IMR-90 (cell line): ENCODE data around the gene CHAF1B. TPM values are rescaled to one million over a fixed set of nuclear protein-coding genes. Genes with fewer than 3 reads are reported as not detected.

Experiments used
- ATAC-seq: fragments of 200-7000 bp; cut with Tn5 transposase; 2 replicates; pipeline ENCODE4 v1.9.1; 2020; ENCODE audit warnings: low read depth, mild to moderate bottlenecking, moderate library complexity
- BruUV-seq: library from RNA; stranded (reverse); fragments of 400-500 nt; replicated peaks from 2 replicates; lab custom pipeline; 2021; lab: Mats Ljungman, UMichigan
- CTCF ChIA-PET: fragments of 300-600 bp; formaldehyde crosslinking; extraction: SDS; loops from one replicate; lab custom pipeline; 2021; ENCODE audit warnings: antibody characterized with exemption; lab: Yijun Ruan, JAX
- POLR2A ChIA-PET: fragments of 300-600 bp; sonication (Branson Sonifier 250); formaldehyde crosslinking; loops from one replicate; lab custom pipeline; 2022; ENCODE audit warnings: antibody characterized with exemption; ENCODE audit not compliant: unreplicated experiment; lab: Charles Lee
- DNase-seq: peaks from one replicate; pipeline ENCODE4 v3.0.0; 2013
- H2AFZ ChIP-seq: replicated peaks from 2 replicates; pipeline ENCODE3; 2013; ENCODE audit warnings: low read length, mild to moderate bottlenecking; ENCODE audit not compliant: poor library complexity
- H2AK5ac ChIP-seq: 2 replicates; pipeline ENCODE4 v1.6.1; 2013; ENCODE audit warnings: low read depth, low read length, inconsistent platforms
- H2AK9ac ChIP-seq: replicated peaks from 2 replicates; pipeline ENCODE3; 2013; ENCODE audit warnings: mild to moderate bottlenecking, low read depth, low read length, moderate library complexity; ENCODE audit not compliant: poor library complexity
- H2BK120ac ChIP-seq: 2 replicates; pipeline ENCODE4 v1.6.1; 2013; ENCODE audit warnings: low read depth, low read length, inconsistent platforms
- H2BK15ac ChIP-seq: 3 replicates; pipeline ENCODE4 v1.6.1; 2013; ENCODE audit warnings: low read depth, low read length, inconsistent platforms
- H2BK20ac ChIP-seq: 2 replicates; pipeline ENCODE4 v1.6.1; 2013; ENCODE audit warnings: low read depth, mild to moderate bottlenecking, inconsistent platforms, low read length, moderate library complexity
- H2BK5ac ChIP-seq: 2 replicates; pipeline ENCODE4 v1.6.1; 2013; ENCODE audit warnings: mild to moderate bottlenecking, low read depth, low read length, inconsistent platforms; ENCODE audit not compliant: poor library complexity, severe bottlenecking
- H3K14ac ChIP-seq: replicated peaks from 2 replicates; pipeline ENCODE4 v1.6.1; 2013; ENCODE audit warnings: low read depth, low read length, inconsistent platforms
- H3K18ac ChIP-seq: 2 replicates; pipeline ENCODE4 v1.6.1; 2013; ENCODE audit warnings: low read depth, low read length, control low read depth
- H3K23ac ChIP-seq: 2 replicates; pipeline ENCODE4 v1.6.1; 2013; ENCODE audit warnings: low read depth, low read length, inconsistent platforms
- H3K27ac ChIP-seq: 2 replicates; pipeline ENCODE4 v1.5.1; 2013; ENCODE audit warnings: mild to moderate bottlenecking, control low read depth, low read length; ENCODE audit not compliant: insufficient read depth
- H3K27me3 ChIP-seq: 2 replicates; pipeline ENCODE4 v1.6.1; 2013; ENCODE audit warnings: low read length; ENCODE audit not compliant: control insufficient read depth, insufficient read depth
- H3K36me3 ChIP-seq: 2 replicates; pipeline ENCODE4 v1.6.1; 2013; ENCODE audit warnings: low read length, mixed read lengths; ENCODE audit not compliant: control insufficient read depth, insufficient read depth
- H3K4ac ChIP-seq: 2 replicates; pipeline ENCODE4 v1.6.1; 2013; ENCODE audit warnings: low read depth, low read length, inconsistent platforms
- H3K4me1 ChIP-seq: 2 replicates; pipeline ENCODE4 v1.6.1; 2013; ENCODE audit warnings: low read length, mixed read lengths; ENCODE audit not compliant: control insufficient read depth, insufficient read depth
- H3K4me2 ChIP-seq: 2 replicates; pipeline ENCODE4 v1.6.1; 2013; ENCODE audit warnings: low read depth, mild to moderate bottlenecking, control low read depth, low read length, moderate library complexity
- H3K4me3 ChIP-seq: 2 replicates; pipeline ENCODE4 v1.5.1; 2013; ENCODE audit warnings: low read depth, mild to moderate bottlenecking, control low read depth, low read length, moderate library complexity; ENCODE audit not compliant: insufficient read depth
- H3K56ac ChIP-seq: 2 replicates; pipeline ENCODE4 v1.6.1; 2013; ENCODE audit warnings: low read length, inconsistent platforms; ENCODE audit not compliant: insufficient read depth; ENCODE audit errors: extremely low read depth
- H3K79me1 ChIP-seq, 2 experiments: 2 replicates each; pipeline ENCODE4 v1.6.1; 2013; ENCODE audit warnings: low read length in 2 of 2, inconsistent platforms in 1 of 2, low read depth in 1 of 2
- H3K9ac ChIP-seq: 2 replicates; pipeline ENCODE4 v1.6.1; 2013; ENCODE audit warnings: low read depth, low read length, control low read depth
- H3K9me1 ChIP-seq: 2 replicates; pipeline ENCODE4 v1.6.1; 2013; ENCODE audit warnings: low read length, inconsistent platforms; ENCODE audit not compliant: insufficient read depth
- H3K9me3 ChIP-seq: 2 replicates; pipeline ENCODE4 v1.6.1; 2013; ENCODE audit warnings: low read length; ENCODE audit not compliant: control insufficient read depth, insufficient read depth
- H4K20me1 ChIP-seq: 2 replicates; pipeline ENCODE4 v1.6.1; 2013; ENCODE audit warnings: low read length, inconsistent platforms; ENCODE audit not compliant: insufficient read depth
- H4K5ac ChIP-seq: 2 replicates; pipeline ENCODE4 v1.6.1; 2013; ENCODE audit warnings: mild to moderate bottlenecking, low read depth, low read length, control low read depth
- H4K8ac ChIP-seq, 2 experiments: 2 replicates each; pipeline ENCODE4 v1.6.1; 2013; ENCODE audit warnings: low read depth in 2 of 2, low read length in 2 of 2, control low read depth in 1 of 2, inconsistent platforms in 1 of 2
- H4K91ac ChIP-seq: 2 replicates; pipeline ENCODE4 v1.6.1; 2013; ENCODE audit warnings: low read depth, low read length, inconsistent platforms; ENCODE audit not compliant: insufficient read depth
- BHLHE40 ChIP-seq: fragments of 150-350 bp; IDR thresholded peaks from 2 replicates; pipeline ENCODE4 v1.6.1; 2016; ENCODE audit warnings: mild to moderate bottlenecking, low read depth, low read length
- CEBPB ChIP-seq: IDR thresholded peaks from 2 replicates; pipeline ENCODE4 v1.6.1; 2012; ENCODE audit warnings: low read depth, low read length, improper control_type of control experiment
- CHD1 ChIP-seq: IDR thresholded peaks from 2 replicates; pipeline ENCODE4 v1.6.1; 2012; ENCODE audit warnings: low read depth, low read length, improper control_type of control experiment
- FOS ChIP-seq: fragments of 150-350 bp; IDR thresholded peaks from 2 replicates; pipeline ENCODE4 v1.6.1; 2016; ENCODE audit warnings: low read depth, low read length
- MAFK ChIP-seq: IDR thresholded peaks from 2 replicates; pipeline ENCODE4 v1.6.1; 2012; ENCODE audit warnings: low read depth, low read length, improper control_type of control experiment
- MAZ ChIP-seq: IDR thresholded peaks from 2 replicates; pipeline ENCODE4 v1.6.1; 2012; ENCODE audit warnings: low read depth, mild to moderate bottlenecking, low read length, improper control_type of control experiment, moderate library complexity, borderline replicate concordance
- MXI1 ChIP-seq: IDR thresholded peaks from 2 replicates; pipeline ENCODE4 v1.6.1; 2012; ENCODE audit warnings: low read depth, mild to moderate bottlenecking, low read length, moderate library complexity, borderline replicate concordance
- NFE2L2 ChIP-seq: fragments of 150-350 bp; IDR thresholded peaks from 2 replicates; pipeline ENCODE4 v1.6.1; 2016; ENCODE audit warnings: low read depth, mild to moderate bottlenecking, low read length
- POLR2A ChIP-seq: IDR thresholded peaks from 2 replicates; pipeline ENCODE4 v1.6.1; 2012; ENCODE audit warnings: mild to moderate bottlenecking, low read depth, low read length
- RAD21 ChIP-seq: IDR thresholded peaks from 2 replicates; pipeline ENCODE4 v1.6.1; 2012; ENCODE audit warnings: low read length, improper control_type of control experiment
- RCOR1 ChIP-seq: IDR thresholded peaks from 2 replicates; pipeline ENCODE4 v1.6.1; 2012; ENCODE audit warnings: mild to moderate bottlenecking, low read length, improper control_type of control experiment; ENCODE audit not compliant: insufficient replicate concordance
- RFX5 ChIP-seq: IDR thresholded peaks from 2 replicates; pipeline ENCODE4 v1.8.0; 2012; ENCODE audit warnings: low read depth, mild to moderate bottlenecking, low read length, moderate library complexity
- SMC3 ChIP-seq: fragments of 150-350 bp; IDR thresholded peaks from 2 replicates; pipeline ENCODE4 v1.6.1; 2016; ENCODE audit warnings: low read depth, mild to moderate bottlenecking, antibody characterized with exemption, low read length, moderate library complexity
- WGBS, 2 experiments: methylation state at CpG; one replicate each; pipeline versions ENCODE4 v1.1.5 to v1.1.7; 2013; ENCODE audit warnings: missing lambda C conversion rate in 2 of 2; ENCODE audit not compliant: insufficient read length in 1 of 2; ENCODE audit errors: extremely low coverage in 2 of 2; 5-methylcytosine and 5-hydroxymethylcytosine counted together
- dilution Hi-C: fragments of 300-500 bp; cut with HindIII; formaldehyde crosslinking; loops from one replicate; pipeline ENCODE4 v1.14.3; 2018; ENCODE audit warnings: low sequenced_read_pairs; ENCODE audit not compliant: unreplicated experiment
- in situ Hi-C: fragments of 300-500 bp; cut with MboI; formaldehyde crosslinking; loops from 3 replicates; pipeline ENCODE4 v1.14.3; 2019; ENCODE audit warnings: low sequenced_read_pairs, inconsistent platforms, mixed read lengths
- intact Hi-C: fragments of 100-400 bp; cut with micrococcal nuclease; formaldehyde crosslinking; loops from 2 replicates; pipeline ENCODE4 v1.10.0; 2022
- polyA plus RNA-seq, 3 experiments: library from polyadenylated mRNA; depleted of rRNA; stranded (reverse); fragments of >200 nt; gene quantifications; 2 replicates each; pipeline ENCODE4 v1.2.3, GENCODE V29; 2012; ENCODE audit warnings: low replicate concordance in 1 of 3
- total RNA-seq: library from RNA; depleted of rRNA; stranded (reverse); fragments of >200 nt; gene quantifications from 2 replicates; pipeline ENCODE4 v1.2.3, GENCODE V29; 2012
- TF ChIP-seq, protein P1 (sequence below): fragments of 150-350 bp; IDR thresholded peaks from 2 replicates; pipeline ENCODE4 v1.6.1; 2017; ENCODE audit warnings: mild to moderate bottlenecking, antibody characterized with exemption, low read length, low read depth
- TF ChIP-seq, protein P2 (sequence below): fragments of 150-350 bp; IDR thresholded peaks from 2 replicates; pipeline ENCODE4 v1.6.1; 2016; ENCODE audit warnings: low read depth, mild to moderate bottlenecking, low read length, moderate library complexity, borderline replicate concordance

The CHAF1B gene
- total and polyA plus RNA-seq, 2 of the 4 experiments (the other 2 are of a cell fraction) = 4.5 to 6.4 TPM

DNA sequence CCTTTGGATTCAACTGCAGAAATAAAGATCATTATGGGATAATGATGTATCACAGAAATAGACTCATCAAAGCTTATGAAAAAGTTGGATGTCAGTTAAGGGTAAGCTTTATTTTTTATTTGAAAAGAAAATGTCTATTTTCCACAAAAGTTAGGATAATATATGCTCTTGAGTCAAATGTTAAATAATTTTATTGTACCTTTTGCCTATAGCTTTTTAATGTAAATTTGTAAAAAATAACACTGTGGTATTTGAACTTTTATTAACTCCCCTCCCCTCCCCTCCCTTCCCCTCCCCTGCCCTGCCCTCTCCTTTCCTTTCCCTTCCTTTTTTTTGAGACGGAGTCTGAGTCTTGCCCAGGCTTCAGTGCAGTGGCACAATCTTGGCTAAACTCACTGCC lies 40.3 kb upstream of the CHAF1B start:
- Histone ChIP-seq H2BK15ac (no peak overlapping the region), H3K27ac (no peak overlapping the region), H3K79me1 (peaks cover 21 to 41% of the 10 kb centered on the region in 2 experiments), H3K9me1 (peaks cover 7% of the 10 kb centered on the region; the same call in 1 of the 2 replicates), H4K20me1 (peaks cover 7% of the 10 kb centered on the region; the same call in 1 of the 2 replicates), H3K4me1 (peaks cover 8% of the 10 kb centered on the region), H3K4ac (no peak overlapping the region), H3K9me3 (no peaks in the 10 kb centered on the region), H2AK5ac (no peak overlapping the region), H3K14ac (no peak overlapping the region), H4K91ac (no peak overlapping the region), H3K23ac (no peak overlapping the region), H3K27me3 (no peaks in the 10 kb centered on the region), H2BK120ac (no peak overlapping the region), H3K9ac (no peak overlapping the region), H2AFZ (no peak overlapping the region), H4K8ac (no peak overlapping the region), H2BK5ac (no peak overlapping the region), H4K5ac (no peak overlapping the region), H3K56ac (no peak overlapping the region), H3K4me2 (no peak overlapping the region), H3K18ac (no peak overlapping the region), H2AK9ac (no peak overlapping the region), H2BK20ac (no peak overlapping the region), H3K36me3 (peaks cover 52% of the 10 kb centered on the region), H3K4me3 (no peak overlapping the region)
- intact Hi-C loops (no loop called here), in situ Hi-C loops (no loop called here), dilution Hi-C loops (no loop called here)
- ChIA-PET CTCF (no interaction called here), POLR2A (no interaction called here)
- no peak for TF ChIP-seq MAZ
- no peak for TF ChIP-seq BHLHE40
- TF ChIP-seq NFE2L2 = no peak
- no peak for TF ChIP-seq RAD21
- TF ChIP-seq RFX5 = no peak
- TF ChIP-seq CHD1 = no peak
- no peak for TF ChIP-seq CEBPB
- no peak for TF ChIP-seq MXI1
- TF ChIP-seq, protein P1, sequence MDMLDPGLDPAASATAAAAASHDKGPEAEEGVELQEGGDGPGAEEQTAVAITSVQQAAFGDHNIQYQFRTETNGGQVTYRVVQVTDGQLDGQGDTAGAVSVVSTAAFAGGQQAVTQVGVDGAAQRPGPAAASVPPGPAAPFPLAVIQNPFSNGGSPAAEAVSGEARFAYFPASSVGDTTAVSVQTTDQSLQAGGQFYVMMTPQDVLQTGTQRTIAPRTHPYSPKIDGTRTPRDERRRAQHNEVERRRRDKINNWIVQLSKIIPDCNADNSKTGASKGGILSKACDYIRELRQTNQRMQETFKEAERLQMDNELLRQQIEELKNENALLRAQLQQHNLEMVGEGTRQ = no peak
- TF ChIP-seq FOS = no peak
- TF ChIP-seq, protein P2, sequence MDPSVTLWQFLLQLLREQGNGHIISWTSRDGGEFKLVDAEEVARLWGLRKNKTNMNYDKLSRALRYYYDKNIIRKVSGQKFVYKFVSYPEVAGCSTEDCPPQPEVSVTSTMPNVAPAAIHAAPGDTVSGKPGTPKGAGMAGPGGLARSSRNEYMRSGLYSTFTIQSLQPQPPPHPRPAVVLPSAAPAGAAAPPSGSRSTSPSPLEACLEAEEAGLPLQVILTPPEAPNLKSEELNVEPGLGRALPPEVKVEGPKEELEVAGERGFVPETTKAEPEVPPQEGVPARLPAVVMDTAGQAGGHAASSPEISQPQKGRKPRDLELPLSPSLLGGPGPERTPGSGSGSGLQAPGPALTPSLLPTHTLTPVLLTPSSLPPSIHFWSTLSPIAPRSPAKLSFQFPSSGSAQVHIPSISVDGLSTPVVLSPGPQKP = no peak
- no peak for TF ChIP-seq POLR2A
- TF ChIP-seq SMC3 = no peak
- TF ChIP-seq RCOR1 = no peak
- TF ChIP-seq MAFK = no peak
- ATAC-seq (no peak), DNase-seq (no peak)
- no TSS peak for BruUV-seq
- WGBS, 2 experiments = no CpG with 5 or more reads among the region's 1 CpG
